IgD-negative memory B cell (primary cell): ENCODE data around the gene MAPKAPK2. TPM values are rescaled to one million over a fixed set of nuclear protein-coding genes. Genes with fewer than 3 reads are reported as not detected.

Experiments
- H3K27ac Mint-ChIP-seq, 3 donors: one replicate each; pipeline ENCODE4 v1.8.0; 2020 to 2022; ENCODE audit warnings: mild to moderate bottlenecking in 3 of 3, mixed read lengths in 3 of 3, moderate library complexity in 1 of 3
- H3K27me3 Mint-ChIP-seq: one replicate; pipeline ENCODE4 v1.8.0; 2021; ENCODE audit warnings: mixed read lengths
- H3K36me3 Mint-ChIP-seq: one replicate; pipeline ENCODE4 v1.8.0; 2020; ENCODE audit warnings: mild to moderate bottlenecking, mixed read lengths
- H3K4me1 Mint-ChIP-seq, 3 donors: one replicate each; pipeline ENCODE4 v1.8.0; 2020 to 2022; ENCODE audit warnings: mixed read lengths in 3 of 3, mild to moderate bottlenecking in 1 of 3
- H3K4me3 Mint-ChIP-seq, 4 donors: one replicate each; pipeline ENCODE4 v1.8.0; 2020 to 2022; ENCODE audit warnings: mild to moderate bottlenecking in 4 of 4, mixed read lengths in 4 of 4, moderate library complexity in 3 of 4
- H3K9me3 Mint-ChIP-seq, 3 donors: one replicate each; pipeline ENCODE4 v1.8.0; 2020 to 2021; ENCODE audit warnings: mixed read lengths in 3 of 3, mild to moderate bottlenecking in 1 of 3
- polyA plus RNA-seq: library from polyadenylated mRNA; unstranded; fragments of 300-500 nt; fragmentation: Illumina TruSeq; gene quantifications from one replicate; pipeline ENCODE4 v1.2.3, GENCODE V29; 2021

MAPKAPK2 gene
- polyA plus RNA-seq, 1 donor from 2014 or later: 4.1 TPM

DNA sequence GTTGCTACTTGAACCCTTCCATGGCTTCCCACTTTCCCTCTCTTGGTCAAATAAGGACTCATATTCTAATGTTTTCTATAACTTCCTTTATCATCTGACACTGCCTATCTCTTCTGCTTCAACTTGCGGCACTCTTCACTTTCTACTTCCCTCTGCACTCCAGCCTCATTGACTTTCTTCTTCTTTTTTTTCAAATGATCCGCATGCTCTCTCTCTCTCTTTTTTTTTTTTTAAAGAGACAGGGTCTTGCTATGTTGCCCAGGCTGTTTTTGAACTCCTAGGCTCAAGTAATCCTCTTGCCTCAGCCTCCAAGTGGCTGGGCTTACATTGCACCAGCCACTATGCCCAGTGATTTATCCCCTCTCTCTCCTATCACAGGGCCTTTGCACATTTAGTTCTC lies 94.9 kb downstream of the MAPKAPK2 start:
- Mint-ChIP-seq H3K4me1 (peaks cover 18 to 32% (median 25%) of the 10 kb centered on the region in 3 donors), H3K9me3 (no peaks in the 10 kb centered on the region), H3K36me3 (peaks cover 1% of the 10 kb centered on the region)

GRCh38 chr1:206782448-206782847 lies 97.7 kb downstream of the MAPKAPK2 start:
- peaks cover 2% of the 10 kb centered on the region for H3K27me3 Mint-ChIP-seq
- H3K9me3 Mint-ChIP-seq: no peaks in the 10 kb centered on the region
- H3K4me1 Mint-ChIP-seq: peaks cover 28 to 47% (median 33%) of the 10 kb centered on the region in 3 donors
- H3K4me3 Mint-ChIP-seq: peak overlapping the region in 3 of 4 donors; percentile 72 to 83 (median 81)
- H3K27ac Mint-ChIP-seq: peak overlapping the region; percentile 73 to 90 (median 88)
- H3K36me3 Mint-ChIP-seq: peaks cover 1% of the 10 kb centered on the region

More for the DNA sequence above, 94.9 kb downstream of the MAPKAPK2 start:
- Mint-ChIP-seq H3K27ac (no peak overlapping the region), H3K4me3 (no peak overlapping the region), H3K27me3 (peaks cover 2% of the 10 kb centered on the region)

DNA sequence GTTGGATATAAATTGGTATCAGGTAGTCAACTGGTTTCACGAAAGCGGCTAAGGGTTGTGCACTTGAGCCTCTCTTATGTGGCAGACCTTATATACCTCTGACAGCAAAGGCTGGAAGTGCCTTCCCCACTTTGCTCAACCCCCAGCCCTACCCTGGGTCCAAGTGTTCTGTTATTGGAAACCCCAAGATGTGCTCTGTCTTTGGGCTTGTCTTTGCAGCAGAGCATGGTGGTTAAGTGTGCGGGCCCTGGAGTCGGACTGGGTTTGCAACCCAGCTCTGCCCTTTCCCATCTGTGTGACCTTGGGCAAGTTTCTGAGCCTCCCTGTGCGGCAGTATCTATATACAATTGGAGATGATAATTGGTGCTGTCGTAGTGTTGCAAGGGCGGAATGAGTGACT lies 98.8 kb downstream of the MAPKAPK2 start:
- Mint-ChIP-seq H3K4me3 (peak overlapping the region in 1 of 4 donors; percentile 61), H3K27me3 (peaks cover 2% of the 10 kb centered on the region), H3K9me3 (no peaks in the 10 kb centered on the region), H3K36me3 (peaks cover 1% of the 10 kb centered on the region), H3K4me1 (peaks cover 28 to 47% (median 33%) of the 10 kb centered on the region in 3 donors), H3K27ac (peak overlapping the region in 1 of 3 donors; percentile 18)

Other genes with a start within 250 kb of the MAPKAPK2 start
- 28.4 TPM for gene IKBKE, start 214.4 kb upstream of the MAPKAPK2 start, polyA plus RNA-seq
- gene RASSF5, start 177.4 kb upstream of the MAPKAPK2 start, polyA plus RNA-seq: 130 TPM
- 40.4 TPM for gene EIF2D, start 72.4 kb upstream of the MAPKAPK2 start, polyA plus RNA-seq
- 0.31 TPM for gene DYRK3, start 49.4 kb upstream of the MAPKAPK2 start, polyA plus RNA-seq
- gene IL19, start 85.9 kb downstream of the MAPKAPK2 start, polyA plus RNA-seq: not detected
- 0.56 TPM for gene IL10, start 87.6 kb downstream of the MAPKAPK2 start, polyA plus RNA-seq
- not detected for gene IL20, start 180.7 kb downstream of the MAPKAPK2 start, polyA plus RNA-seq
- 43.5 TPM for gene IL24, start 212.5 kb downstream of the MAPKAPK2 start, polyA plus RNA-seq
- 1,091 TPM for gene FCMR, start 237.0 kb downstream of the MAPKAPK2 start, polyA plus RNA-seq